GM04503 (cell line): ENCODE results near the gene NEK11.
"Not testable (repeated sequence)": the region's sequence is repeated elsewhere in the genome, so short reads cannot be mapped to it uniquely, and the experiment has no call there.

ENCODE experiments used
- DNase-seq: peaks from one replicate; pipeline ENCODE4 v3.0.0-alpha.2; 2012; ENCODE audit warnings: low read depth

The NEK11 gene

GRCh38 chr3:131360191-131360755 lies 333.6 kb downstream of the NEK11 start:
- no peak for DNase-seq

GRCh38 chr3:131361066-131361463 lies 334.4 kb downstream of the NEK11 start:
- DNase-seq = not testable (repeated sequence)

- DNase-seq = no peak
These were observed 335.1 kb downstream of the NEK11 start for GRCh38 chr3:131361464-131362421.

GRCh38 chr3:131363275-131363674 lies 336.6 kb downstream of the NEK11 start:
- DNase-seq = no peak

DNA sequence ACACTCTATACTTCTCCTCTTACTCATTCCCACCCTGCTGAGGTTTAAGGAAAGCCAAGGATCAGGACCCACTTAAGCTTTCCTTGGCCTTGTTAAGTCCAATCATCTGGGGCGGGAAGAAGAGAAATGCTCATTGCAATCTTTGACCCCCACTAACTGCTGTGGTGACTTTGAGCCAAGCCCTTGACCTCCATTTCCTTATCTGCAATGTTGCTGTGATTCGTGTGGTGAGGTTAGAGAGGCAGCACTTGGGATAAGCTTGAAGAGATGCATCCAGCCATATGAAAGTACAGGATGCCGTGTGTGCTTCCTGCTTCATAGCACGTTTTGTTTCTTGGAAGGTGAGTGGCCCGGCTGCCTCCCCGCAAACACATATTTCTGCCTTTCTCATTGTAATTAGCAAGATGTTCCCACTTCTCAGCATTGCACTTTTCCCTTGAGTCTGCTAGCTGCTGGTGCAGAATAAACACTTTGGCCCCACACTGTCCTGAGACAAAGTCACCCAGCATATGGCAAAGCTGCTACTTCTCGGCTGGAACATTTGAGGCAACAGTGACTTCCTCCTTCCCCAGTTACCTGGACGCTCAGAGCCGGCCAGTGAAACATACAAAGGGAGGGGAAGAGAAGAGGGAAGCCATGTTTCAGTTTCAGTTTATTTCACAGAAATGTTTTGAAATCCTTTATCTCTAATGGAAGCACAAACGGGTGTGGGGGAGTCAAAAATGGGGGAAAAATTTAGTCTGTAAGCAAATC lies 344.4 kb downstream of the NEK11 start:
- no peak for DNase-seq

DNA sequence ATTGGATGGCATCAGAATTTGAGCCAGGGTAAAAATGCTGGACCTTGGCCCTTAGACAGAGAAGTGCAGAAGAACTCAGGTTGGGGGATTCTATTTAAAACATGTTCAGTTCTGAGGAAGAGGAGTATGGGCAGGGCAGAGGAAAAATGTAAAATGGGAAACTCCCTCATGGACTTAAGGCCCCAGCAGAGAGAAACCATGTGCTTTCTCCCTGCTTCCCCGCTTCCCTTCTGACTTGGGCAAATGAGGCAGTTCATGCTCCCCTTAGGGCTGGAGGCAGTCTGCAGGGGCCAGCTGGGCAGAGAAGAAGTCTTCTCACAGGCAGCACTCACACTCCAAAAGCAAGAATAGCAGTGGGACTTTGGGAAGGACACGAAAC lies 345.0 kb downstream of the NEK11 start:
- DNase-seq = no peak

GRCh38 chr3:131374741-131375140 lies 348.1 kb downstream of the NEK11 start:
- no peak for DNase-seq

GRCh38 chr3:131380821-131381444 lies 354.3 kb downstream of the NEK11 start:
- DNase-seq = not testable (repeated sequence)

DNA sequence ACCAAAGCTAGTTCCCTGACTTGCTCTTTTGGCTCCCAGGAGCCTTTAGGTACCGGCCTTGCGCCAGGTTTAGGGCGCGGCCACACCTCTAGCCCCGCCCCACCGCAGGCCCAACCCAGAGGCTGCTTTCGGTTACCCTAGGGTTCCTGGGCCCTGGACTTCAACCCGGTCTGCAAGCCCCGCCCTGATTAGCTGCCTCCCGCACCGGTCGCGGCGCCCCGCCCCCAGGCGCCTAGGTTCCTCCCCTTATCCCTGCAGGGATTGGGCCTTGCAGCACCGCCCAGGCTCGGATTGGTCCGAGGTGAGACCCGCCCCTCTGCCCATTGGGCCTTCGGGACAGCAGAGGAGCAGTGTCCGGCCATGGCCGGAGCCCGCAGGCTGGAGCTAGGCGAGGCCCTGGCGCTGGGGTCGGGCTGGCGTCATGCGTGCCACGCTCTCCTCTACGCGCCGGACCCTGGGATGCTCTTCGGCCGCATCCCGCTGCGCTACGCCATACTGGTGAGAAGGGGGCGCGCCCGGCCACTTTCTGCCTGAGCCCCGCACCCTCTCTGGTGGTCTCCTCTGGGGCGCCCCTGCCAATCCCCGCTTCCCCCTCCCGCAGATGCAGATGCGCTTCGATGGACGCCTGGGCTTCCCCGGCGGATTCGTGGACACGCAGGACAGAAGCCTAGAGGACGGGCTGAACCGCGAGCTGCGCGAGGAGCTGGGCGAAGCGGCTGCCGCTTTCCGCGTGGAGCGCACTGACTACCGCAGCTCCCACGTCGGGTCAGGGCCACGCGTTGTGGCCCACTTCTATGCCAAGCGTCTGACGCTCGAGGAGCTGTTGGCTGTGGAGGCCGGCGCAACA lies 355.0 kb downstream of the NEK11 start, which contains the start of gene NUDT16:
TSS of gene NUDT16 (plus strand) at position 330 of the 847 bp plus-strand sequence. CDS start at position 361, 31 bp downstream.
- DNase-seq = peak; percentile 95

DNA sequence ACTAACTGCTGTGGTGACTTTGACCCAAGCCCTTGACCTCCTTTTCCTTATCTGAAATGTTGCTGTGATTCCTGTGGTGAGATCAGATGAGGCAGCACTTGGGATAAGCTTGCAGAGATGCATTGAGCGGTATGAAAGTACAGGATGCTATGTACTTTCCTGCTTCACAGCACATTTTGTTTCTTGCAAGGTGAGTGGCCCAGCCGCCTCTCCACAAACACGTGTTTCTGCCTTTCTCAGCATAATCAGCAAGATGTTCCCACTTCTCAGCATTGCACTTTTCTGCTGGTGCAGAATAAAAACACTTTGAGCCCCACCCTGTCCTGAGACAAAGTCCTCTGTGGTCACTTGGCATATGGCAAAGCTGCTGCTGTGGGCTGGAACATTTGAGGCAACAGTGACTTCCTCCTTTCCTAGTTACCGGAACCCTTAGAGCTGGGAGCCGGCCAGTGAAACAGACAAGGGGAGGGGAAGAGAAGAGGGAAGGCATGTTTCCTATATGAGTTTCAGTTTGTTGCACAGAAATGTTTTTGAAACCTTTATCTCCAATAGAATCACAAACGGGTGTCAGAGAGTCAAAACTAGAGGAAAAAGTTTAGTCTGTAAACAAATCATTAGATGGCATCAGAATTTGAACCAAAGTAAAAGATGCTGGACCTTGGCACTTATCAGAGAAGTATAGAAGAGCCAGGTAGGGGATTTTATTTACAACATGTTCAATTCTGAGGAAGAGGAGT lies 359.9 kb downstream of the NEK11 start:
- no peak for DNase-seq

DNA sequence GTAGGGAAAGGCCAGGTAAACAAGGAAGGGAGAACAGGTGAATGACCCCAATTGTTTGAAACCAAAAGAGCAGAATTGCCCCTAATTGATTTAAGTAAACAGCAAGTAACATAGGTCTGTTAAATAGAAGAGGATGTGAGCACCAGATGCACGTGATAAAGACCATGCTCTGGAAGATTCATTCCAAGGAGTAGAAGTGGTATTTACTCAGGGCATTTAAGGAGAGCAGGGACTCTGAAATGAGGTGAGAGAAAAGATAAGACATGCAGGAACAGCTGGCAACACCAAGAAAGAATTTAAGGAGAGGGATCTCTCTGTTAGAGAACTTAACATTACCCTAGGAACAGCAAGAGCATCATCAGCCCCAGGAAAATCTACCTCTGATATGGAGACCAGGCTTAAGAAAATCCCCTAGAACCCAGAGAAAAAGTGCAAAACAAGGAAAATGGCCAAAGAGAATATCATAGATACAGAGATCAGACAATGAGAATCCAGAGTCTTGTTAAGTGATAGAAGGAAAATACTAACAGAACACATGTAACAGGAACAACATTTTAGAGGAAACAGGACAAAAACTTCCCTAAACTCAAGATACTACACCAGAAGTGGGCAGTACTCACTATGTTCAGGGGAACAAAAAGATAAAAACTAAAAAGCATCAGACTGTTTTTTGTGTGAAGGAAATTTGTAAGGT lies 361.3 kb downstream of the NEK11 start:
- DNase-seq = no peak

GRCh38 chr3:131388490-131388799 lies 361.8 kb downstream of the NEK11 start:
- DNase-seq = no peak

- DNase-seq = no peak
These were observed 363.7 kb downstream of the NEK11 start for GRCh38 chr3:131390331-131390730.

DNA sequence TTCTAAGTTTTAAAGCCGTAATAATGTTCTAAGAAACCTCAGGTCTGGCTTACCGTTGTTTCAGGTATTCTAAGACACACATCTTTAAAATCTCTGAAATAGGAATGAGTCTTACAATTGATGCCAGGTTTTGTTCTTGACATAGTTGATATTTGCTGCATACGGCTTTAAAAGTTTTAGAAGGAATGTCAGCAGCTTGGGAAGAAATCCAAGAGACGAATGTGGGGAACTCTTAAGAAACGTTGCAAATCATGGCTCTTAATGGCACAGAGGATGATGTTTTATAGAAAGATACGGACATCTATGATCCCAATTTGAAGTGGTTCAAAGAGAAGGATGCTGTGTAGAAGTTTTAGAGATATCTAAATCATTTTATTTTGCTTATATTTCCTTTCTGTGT lies 366.4 kb downstream of the NEK11 start:
- DNase-seq = no peak

GRCh38 chr3:131393868-131394267 lies 367.2 kb downstream of the NEK11 start:
- DNase-seq = no peak

GRCh38 chr3:131394400-131394799 lies 367.7 kb downstream of the NEK11 start:
- no peak for DNase-seq

DNA sequence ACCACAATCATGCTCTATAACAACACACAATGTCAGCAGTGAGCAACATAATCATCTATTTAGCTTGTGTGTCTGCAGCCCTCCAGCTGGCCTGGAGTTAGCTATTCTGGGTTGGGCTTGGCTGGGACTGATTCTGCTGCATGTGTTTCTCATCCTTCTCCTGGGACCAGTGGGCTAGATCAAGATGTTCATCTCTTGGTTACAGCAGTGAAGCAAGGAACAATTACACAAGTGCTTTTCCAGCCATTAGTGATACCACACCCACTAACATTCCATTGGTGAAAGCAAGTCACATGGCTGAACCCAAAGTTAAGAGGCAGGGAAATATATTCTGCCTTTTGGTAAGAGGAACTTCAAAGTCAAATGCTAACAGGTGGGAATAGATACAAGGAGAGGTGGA lies 369.5 kb downstream of the NEK11 start:
- DNase-seq = peak; percentile 43

GRCh38 chr3:131397889-131398288 lies 371.2 kb downstream of the NEK11 start:
- no peak for DNase-seq
